ENCODE data around the gene CCDC187. TPM values are rescaled to one million over a fixed set of nuclear protein-coding genes. Genes with fewer than 3 reads are reported as not detected.

The CCDC187 gene
- total RNA-seq, 1 donor from 2014 or later = not detected

GRCh38 chr9:136339173-136339957, 35.5 kb upstream of the CCDC187 start:
- Mint-ChIP-seq H3K9me3 (no peaks in the 10 kb centered on the region), H3K4me3 (no peak overlapping the region), H3K27ac (no peak overlapping the region), H3K4me1 (peaks cover 18% of the 10 kb centered on the region), H3K36me3 (no peaks in the 10 kb centered on the region), H3K27me3 (ENCODE audit: insufficient read depth, low read depth) (peaks cover 5% of the 10 kb centered on the region)
- no peaks in the 10 kb centered on the region for H3K9me3 ChIP-seq (ENCODE audit: low read depth)
- no peaks in the 10 kb centered on the region for H3K27me3 ChIP-seq
- no peak overlapping the region for H3K4me3 ChIP-seq
- peaks cover 24% of the 10 kb centered on the region for H4K20me1 ChIP-seq (ENCODE audit: low read depth)
- H3K27ac ChIP-seq = no peak overlapping the region
- TF ChIP-seq CTCF (IDR thresholded peaks at IDR 0.05) = peak; percentile 100
- peak; percentile 49 for TF ChIP-seq EZH2phosphoT487 (IDR thresholded peaks at IDR 0.05)
- no peak for TF ChIP-seq EZH2 (IDR thresholded peaks at IDR 0.05)
- H2AFZ ChIP-seq (replicated peaks) = no peak overlapping the region
- H3K36me3 ChIP-seq = no peaks in the 10 kb centered on the region
- H3K9ac ChIP-seq = no peak overlapping the region
- peaks cover 13% of the 10 kb centered on the region for H3K4me1 ChIP-seq
- peak; percentile 93 for DNase-seq (ENCODE audit: low spot score)
- H3K4me2 ChIP-seq = no peak overlapping the region
- no peaks in the 10 kb centered on the region for H3K79me2 ChIP-seq (ENCODE audit: low read depth)
- peaks cover 31% of the 10 kb centered on the region for H3F3A ChIP-seq (ENCODE audit: low read depth)

- TF ChIP-seq EZH2phosphoT487 (IDR thresholded peaks at IDR 0.05) = no peak
- TF ChIP-seq EZH2 (IDR thresholded peaks at IDR 0.05) = no peak
- no peak for TF ChIP-seq CTCF (IDR thresholded peaks at IDR 0.05)
- H3K36me3 Mint-ChIP-seq = no peaks in the 10 kb centered on the region
- H3K4me3 Mint-ChIP-seq = no peak overlapping the region
- Histone ChIP-seq H3K79me2 (ENCODE audit: low read depth) (no peaks in the 10 kb centered on the region), H3K4me1 (peaks cover 13% of the 10 kb centered on the region), H3K4me3 (no peak overlapping the region), H3K27me3 (no peaks in the 10 kb centered on the region), H4K20me1 (ENCODE audit: low read depth) (peaks cover 31% of the 10 kb centered on the region), H3F3A (ENCODE audit: low read depth) (peaks cover 27% of the 10 kb centered on the region), H3K4me2 (no peak overlapping the region), H3K9me3 (ENCODE audit: low read depth) (no peaks in the 10 kb centered on the region), H3K9ac (no peak overlapping the region), H2AFZ (replicated peaks) (no peak overlapping the region), H3K27ac (no peak overlapping the region), H3K36me3 (no peaks in the 10 kb centered on the region)
- no peaks in the 10 kb centered on the region for H3K9me3 Mint-ChIP-seq
- no peak for DNase-seq (ENCODE audit: low spot score)
- peaks cover 5% of the 10 kb centered on the region for H3K27me3 Mint-ChIP-seq (ENCODE audit: insufficient read depth, low read depth)
- peaks cover 18% of the 10 kb centered on the region for H3K4me1 Mint-ChIP-seq
- no peak overlapping the region for H3K27ac Mint-ChIP-seq
Measured at GRCh38 chr9:136338511-136338910, 34.6 kb upstream of the CCDC187 start.

GRCh38 chr9:136337416-136338395, 33.8 kb upstream of the CCDC187 start:
- Mint-ChIP-seq H3K27ac (no peak overlapping the region), H3K27me3 (ENCODE audit: insufficient read depth, low read depth) (peaks cover 3% of the 10 kb centered on the region), H3K9me3 (no peaks in the 10 kb centered on the region), H3K4me3 (no peak overlapping the region), H3K36me3 (no peaks in the 10 kb centered on the region), H3K4me1 (peaks cover 12% of the 10 kb centered on the region)
- Histone ChIP-seq H3K4me3 (no peak overlapping the region), H3K79me2 (ENCODE audit: low read depth) (no peaks in the 10 kb centered on the region), H4K20me1 (ENCODE audit: low read depth) (peaks cover 39% of the 10 kb centered on the region), H3K9me3 (ENCODE audit: low read depth) (no peaks in the 10 kb centered on the region), H3K9ac (no peak overlapping the region), H2AFZ (replicated peaks) (no peak overlapping the region), H3K4me1 (peaks cover 7% of the 10 kb centered on the region), H3K36me3 (no peaks in the 10 kb centered on the region), H3K4me2 (no peak overlapping the region), H3K27ac (no peak overlapping the region), H3F3A (ENCODE audit: low read depth) (peaks cover 26% of the 10 kb centered on the region), H3K27me3 (no peaks in the 10 kb centered on the region)
- TF ChIP-seq CTCF (IDR thresholded peaks at IDR 0.05) = no peak
- TF ChIP-seq EZH2phosphoT487 (IDR thresholded peaks at IDR 0.05) = no peak
- TF ChIP-seq EZH2 (IDR thresholded peaks at IDR 0.05) = no peak
- DNase-seq (ENCODE audit: low spot score) = no peak
